ENCODE results near the gene NCEH1. TPM values are rescaled to one million over a fixed set of nuclear protein-coding genes. Genes with fewer than 3 reads are reported as not detected.

The NCEH1 gene
- total RNA-seq, 1 donor from 2014 or later, result 6.6 TPM

DNA sequence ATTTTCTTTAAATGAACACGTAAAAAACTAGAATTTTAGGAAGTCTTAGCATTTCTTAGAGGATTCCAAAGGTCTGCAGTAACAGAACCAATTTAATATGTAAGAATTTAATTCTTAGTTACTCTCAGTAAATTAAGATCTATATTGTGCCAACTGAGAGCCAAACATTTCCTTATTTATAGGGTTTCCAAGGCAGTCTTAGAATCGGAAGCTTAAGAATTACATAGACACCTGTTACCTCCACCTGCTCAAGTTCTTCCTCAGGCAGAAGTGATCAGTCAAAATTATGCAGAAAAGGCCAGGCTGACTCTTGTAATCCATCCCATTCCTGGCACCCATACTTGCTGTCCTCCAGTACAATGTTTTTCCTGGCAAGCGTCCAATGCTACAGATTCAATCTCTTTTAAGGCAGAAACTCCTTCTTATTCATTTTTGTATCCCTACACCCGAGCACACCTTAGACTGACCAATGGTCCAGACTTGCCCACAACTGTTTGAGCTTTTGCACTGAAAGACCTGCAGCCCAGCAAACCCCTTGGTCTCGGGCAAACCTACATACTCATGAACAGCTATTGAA, 64.3 kb downstream of the NCEH1 start:
- peaks cover 8% of the 10 kb centered on the region for H3K36me3 Mint-ChIP-seq (ENCODE audit: low read depth, unreplicated experiment)
- no peak overlapping the region for H3K27ac Mint-ChIP-seq (ENCODE audit: unreplicated experiment)
- TF ChIP-seq, protein P1, sequence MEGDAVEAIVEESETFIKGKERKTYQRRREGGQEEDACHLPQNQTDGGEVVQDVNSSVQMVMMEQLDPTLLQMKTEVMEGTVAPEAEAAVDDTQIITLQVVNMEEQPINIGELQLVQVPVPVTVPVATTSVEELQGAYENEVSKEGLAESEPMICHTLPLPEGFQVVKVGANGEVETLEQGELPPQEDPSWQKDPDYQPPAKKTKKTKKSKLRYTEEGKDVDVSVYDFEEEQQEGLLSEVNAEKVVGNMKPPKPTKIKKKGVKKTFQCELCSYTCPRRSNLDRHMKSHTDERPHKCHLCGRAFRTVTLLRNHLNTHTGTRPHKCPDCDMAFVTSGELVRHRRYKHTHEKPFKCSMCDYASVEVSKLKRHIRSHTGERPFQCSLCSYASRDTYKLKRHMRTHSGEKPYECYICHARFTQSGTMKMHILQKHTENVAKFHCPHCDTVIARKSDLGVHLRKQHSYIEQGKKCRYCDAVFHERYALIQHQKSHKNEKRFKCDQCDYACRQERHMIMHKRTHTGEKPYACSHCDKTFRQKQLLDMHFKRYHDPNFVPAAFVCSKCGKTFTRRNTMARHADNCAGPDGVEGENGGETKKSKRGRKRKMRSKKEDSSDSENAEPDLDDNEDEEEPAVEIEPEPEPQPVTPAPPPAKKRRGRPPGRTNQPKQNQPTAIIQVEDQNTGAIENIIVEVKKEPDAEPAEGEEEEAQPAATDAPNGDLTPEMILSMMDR (IDR thresholded peaks at IDR 0.05; ENCODE audit: unreplicated experiment), result no peak
- H3K27me3 Mint-ChIP-seq (ENCODE audit: unreplicated experiment), result no peaks in the 10 kb centered on the region
- no peak overlapping the region for H3K4me3 Mint-ChIP-seq (ENCODE audit: unreplicated experiment)
- no peaks in the 10 kb centered on the region for H3K4me1 Mint-ChIP-seq (ENCODE audit: unreplicated experiment)
- H3K9me3 Mint-ChIP-seq (ENCODE audit: unreplicated experiment), result no peaks in the 10 kb centered on the region
- no peak for DNase-seq (ENCODE audit: low spot score)

DNA sequence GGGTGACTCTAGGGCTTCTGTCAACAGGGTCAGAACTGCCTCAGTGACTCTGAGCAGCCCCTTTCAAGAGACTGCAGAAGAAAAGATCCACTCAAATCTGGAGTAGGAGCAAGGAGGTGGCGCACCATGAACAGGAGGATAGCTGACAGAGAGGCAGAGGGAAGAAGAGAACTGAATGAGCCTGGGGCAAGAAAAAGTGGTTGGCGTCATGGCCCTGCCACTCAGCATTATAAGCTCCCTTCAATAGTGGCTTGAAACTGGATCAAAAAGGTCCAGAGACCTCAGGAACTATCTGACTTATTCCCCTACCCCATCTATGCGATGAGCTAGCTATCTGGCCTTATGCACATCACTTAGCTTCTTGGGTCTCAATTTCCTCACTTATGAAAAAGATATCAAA, 66.6 kb downstream of the NCEH1 start:
- TF ChIP-seq, protein P1 (IDR thresholded peaks at IDR 0.05; ENCODE audit: unreplicated experiment), result no peak
- no peaks in the 10 kb centered on the region for H3K4me1 Mint-ChIP-seq (ENCODE audit: unreplicated experiment)
- H3K9me3 Mint-ChIP-seq (ENCODE audit: unreplicated experiment), result no peaks in the 10 kb centered on the region
- DNase-seq (ENCODE audit: low spot score), result no peak
- peaks cover 8% of the 10 kb centered on the region for H3K36me3 Mint-ChIP-seq (ENCODE audit: low read depth, unreplicated experiment)
- H3K4me3 Mint-ChIP-seq (ENCODE audit: unreplicated experiment), result no peak overlapping the region
- no peak overlapping the region for H3K27ac Mint-ChIP-seq (ENCODE audit: unreplicated experiment)
- no peaks in the 10 kb centered on the region for H3K27me3 Mint-ChIP-seq (ENCODE audit: unreplicated experiment)

DNA sequence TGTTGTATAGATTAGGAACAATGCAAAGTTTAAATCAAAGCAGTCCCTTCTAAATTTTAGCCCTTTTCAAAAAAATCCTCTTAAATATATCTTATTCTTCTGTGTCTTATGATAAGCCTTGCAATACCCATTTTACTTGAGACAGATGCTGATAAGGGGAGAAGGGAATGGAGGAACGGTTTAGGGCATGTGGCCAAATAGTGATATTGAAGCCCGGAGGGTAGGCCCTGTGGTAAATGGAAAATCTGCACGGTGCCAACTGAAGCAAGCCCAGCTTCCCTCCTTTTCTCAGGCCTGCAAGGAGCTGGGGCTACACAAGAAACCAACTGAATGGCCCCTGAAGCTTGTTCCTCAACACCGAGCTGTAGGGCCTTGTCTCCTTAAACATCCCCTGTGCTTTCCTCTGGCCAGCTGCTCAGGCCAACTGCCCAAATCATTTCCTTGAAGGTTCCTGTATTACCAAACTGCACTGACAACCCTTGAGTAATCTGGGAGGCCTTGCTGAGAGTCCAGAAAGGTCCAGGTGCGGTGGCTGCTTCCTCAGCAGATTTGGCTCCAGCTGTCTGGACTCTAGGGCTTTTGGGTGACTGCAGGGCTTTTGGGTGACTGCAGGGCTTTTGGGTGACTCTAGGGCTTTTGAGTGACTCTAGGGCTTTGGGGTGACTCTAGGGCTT, 67.2 kb downstream of the NCEH1 start:
- H3K36me3 Mint-ChIP-seq (ENCODE audit: low read depth, unreplicated experiment), result peaks cover 8% of the 10 kb centered on the region
- H3K27ac Mint-ChIP-seq (ENCODE audit: unreplicated experiment), result no peak overlapping the region
- no peaks in the 10 kb centered on the region for H3K4me1 Mint-ChIP-seq (ENCODE audit: unreplicated experiment)
- TF ChIP-seq, protein P1 (IDR thresholded peaks at IDR 0.05; ENCODE audit: unreplicated experiment), result no peak
- no peak for DNase-seq (ENCODE audit: low spot score)
- no peaks in the 10 kb centered on the region for H3K27me3 Mint-ChIP-seq (ENCODE audit: unreplicated experiment)
- H3K9me3 Mint-ChIP-seq (ENCODE audit: unreplicated experiment), result no peaks in the 10 kb centered on the region
- H3K4me3 Mint-ChIP-seq (ENCODE audit: unreplicated experiment), result no peak overlapping the region

DNA sequence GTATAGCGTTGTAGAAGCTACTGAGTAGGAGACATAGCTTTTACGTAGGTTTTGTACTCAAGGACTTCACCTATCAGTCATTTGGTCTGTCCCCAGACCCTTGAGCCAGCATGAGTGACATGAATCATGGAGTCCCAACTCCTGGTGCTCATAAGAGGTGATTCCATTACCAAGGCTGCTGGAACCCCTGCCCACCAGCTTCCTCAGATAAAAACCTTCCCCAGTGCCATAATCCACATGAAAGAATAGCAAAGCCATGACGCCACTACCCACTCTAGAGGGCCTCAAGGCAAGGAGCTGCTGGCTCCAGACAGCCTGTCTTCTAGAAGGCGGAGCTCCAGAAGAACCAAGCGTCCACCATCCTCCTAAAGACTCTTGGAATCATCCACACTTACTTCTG, 69.6 kb downstream of the NCEH1 start:
- H3K36me3 Mint-ChIP-seq (ENCODE audit: low read depth, unreplicated experiment), result peaks cover 8% of the 10 kb centered on the region
- H3K27me3 Mint-ChIP-seq (ENCODE audit: unreplicated experiment), result no peaks in the 10 kb centered on the region
- no peak overlapping the region for H3K4me3 Mint-ChIP-seq (ENCODE audit: unreplicated experiment)
- TF ChIP-seq, protein P1 (IDR thresholded peaks at IDR 0.05; ENCODE audit: unreplicated experiment), result no peak
- DNase-seq (ENCODE audit: low spot score), result no peak
- no peaks in the 10 kb centered on the region for H3K9me3 Mint-ChIP-seq (ENCODE audit: unreplicated experiment)
- no peak overlapping the region for H3K27ac Mint-ChIP-seq (ENCODE audit: unreplicated experiment)
- no peaks in the 10 kb centered on the region for H3K4me1 Mint-ChIP-seq (ENCODE audit: unreplicated experiment)

DNA sequence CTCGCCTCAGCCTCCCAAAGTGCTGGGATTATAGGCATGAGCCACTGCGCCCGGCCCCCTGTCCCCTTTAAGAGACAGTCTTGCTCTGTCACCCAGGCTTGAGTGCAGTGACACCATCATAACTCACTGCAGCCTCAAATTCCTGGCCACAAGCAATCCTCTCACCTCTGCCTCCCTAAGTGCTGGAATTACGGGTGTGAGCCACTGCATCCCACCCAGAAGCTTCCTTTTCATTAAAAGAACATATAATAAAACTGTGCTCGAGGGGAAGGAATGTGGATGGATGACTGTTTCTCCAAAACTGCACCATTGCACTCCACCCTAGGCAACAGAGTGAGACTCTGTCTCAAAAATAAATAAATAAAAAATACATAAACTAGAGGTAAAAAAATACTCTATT, 70.1 kb downstream of the NCEH1 start:
- TF ChIP-seq, protein P1 (IDR thresholded peaks at IDR 0.05; ENCODE audit: unreplicated experiment), result no peak
- DNase-seq (ENCODE audit: low spot score), result no peak
- peaks cover 8% of the 10 kb centered on the region for H3K36me3 Mint-ChIP-seq (ENCODE audit: low read depth, unreplicated experiment)
- no peaks in the 10 kb centered on the region for H3K27me3 Mint-ChIP-seq (ENCODE audit: unreplicated experiment)
- H3K27ac Mint-ChIP-seq (ENCODE audit: unreplicated experiment), result no peak overlapping the region
- H3K4me3 Mint-ChIP-seq (ENCODE audit: unreplicated experiment), result no peak overlapping the region
- no peaks in the 10 kb centered on the region for H3K9me3 Mint-ChIP-seq (ENCODE audit: unreplicated experiment)
- no peaks in the 10 kb centered on the region for H3K4me1 Mint-ChIP-seq (ENCODE audit: unreplicated experiment)
